ENCODE measurements around the gene RDH5. TPM values are rescaled to one million over a fixed set of nuclear protein-coding genes. Genes with fewer than 3 reads are reported as not detected.

RDH5 gene
- total RNA-seq, 1 experiment from 2014 or later = 5.1 TPM

DNA sequence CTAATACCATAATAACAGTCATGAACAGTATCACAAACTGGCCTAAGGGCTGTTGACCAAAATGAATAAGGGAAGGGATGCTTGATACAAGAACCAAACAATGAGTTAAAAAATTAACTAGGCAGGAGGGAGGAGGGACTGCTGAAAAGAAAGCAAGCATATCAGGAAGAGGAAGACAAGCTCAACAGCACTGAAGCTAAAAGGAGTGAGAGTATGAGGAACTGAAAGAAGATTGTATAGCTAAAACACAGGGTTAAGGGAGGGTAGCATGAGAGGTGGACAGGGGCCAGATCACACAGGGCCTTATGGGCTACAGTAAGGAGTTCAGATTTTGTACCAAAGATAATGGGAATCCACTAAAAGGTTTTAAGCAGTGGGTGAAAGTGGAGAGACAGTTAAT is 46.6 kb upstream of the RDH5 start:
- ATAC-seq (no peak), DNase-seq (no peak)
- Histone ChIP-seq H3K9me3 (ENCODE audit: low read length) (no peaks in the 10 kb centered on the region), H3K79me2 (ENCODE audit: low read length) (no peaks in the 10 kb centered on the region), H3K36me3 (ENCODE audit: low read depth, low read length) (no peaks in the 10 kb centered on the region), H3K4me2 (ENCODE audit: low read length) (no peak overlapping the region), H2AFZ (ENCODE audit: low read length) (no peak overlapping the region), H4K20me1 (ENCODE audit: low read length) (no peaks in the 10 kb centered on the region), H3K27me3 (ENCODE audit: low read length) (no peaks in the 10 kb centered on the region), H3K4me3 (ENCODE audit: low read length) (no peak overlapping the region), H3K4me1 (ENCODE audit: insufficient read depth, low read length) (no peaks in the 10 kb centered on the region), H3K9me2 (replicated peaks; ENCODE audit: low read length) (0 out of 2 replicates have a peak, but pooled peaks cover 3% of the 10 kb centered on the region), H3F3A (ENCODE audit: low read length, unreplicated experiment) (no peaks in the 10 kb centered on the region), H3K27ac (ENCODE audit: low read length) (no peak overlapping the region), H3K9ac (ENCODE audit: low read length) (no peak overlapping the region)
- TF ChIP-seq EZH2 (IDR thresholded peaks at IDR 0.05; ENCODE audit: low read length, unreplicated experiment) (no peak), EZH2phosphoT487 (IDR thresholded peaks at IDR 0.05; ENCODE audit: borderline replicate concordance, low read length) (no peak)
- TF ChIP-seq, protein P1, sequence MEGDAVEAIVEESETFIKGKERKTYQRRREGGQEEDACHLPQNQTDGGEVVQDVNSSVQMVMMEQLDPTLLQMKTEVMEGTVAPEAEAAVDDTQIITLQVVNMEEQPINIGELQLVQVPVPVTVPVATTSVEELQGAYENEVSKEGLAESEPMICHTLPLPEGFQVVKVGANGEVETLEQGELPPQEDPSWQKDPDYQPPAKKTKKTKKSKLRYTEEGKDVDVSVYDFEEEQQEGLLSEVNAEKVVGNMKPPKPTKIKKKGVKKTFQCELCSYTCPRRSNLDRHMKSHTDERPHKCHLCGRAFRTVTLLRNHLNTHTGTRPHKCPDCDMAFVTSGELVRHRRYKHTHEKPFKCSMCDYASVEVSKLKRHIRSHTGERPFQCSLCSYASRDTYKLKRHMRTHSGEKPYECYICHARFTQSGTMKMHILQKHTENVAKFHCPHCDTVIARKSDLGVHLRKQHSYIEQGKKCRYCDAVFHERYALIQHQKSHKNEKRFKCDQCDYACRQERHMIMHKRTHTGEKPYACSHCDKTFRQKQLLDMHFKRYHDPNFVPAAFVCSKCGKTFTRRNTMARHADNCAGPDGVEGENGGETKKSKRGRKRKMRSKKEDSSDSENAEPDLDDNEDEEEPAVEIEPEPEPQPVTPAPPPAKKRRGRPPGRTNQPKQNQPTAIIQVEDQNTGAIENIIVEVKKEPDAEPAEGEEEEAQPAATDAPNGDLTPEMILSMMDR (conservative IDR thresholded peaks at IDR 0.05; ENCODE audit: low read depth, low read length) = no peak
- no TSS peak for BruUV-seq (replicated peaks)
- ChIA-PET POLR2A (ENCODE audit: unreplicated experiment) (no interaction called here), CTCF (no interaction called here)
- intact Hi-C loops (cut with micrococcal nuclease) = no loop called here

DNA sequence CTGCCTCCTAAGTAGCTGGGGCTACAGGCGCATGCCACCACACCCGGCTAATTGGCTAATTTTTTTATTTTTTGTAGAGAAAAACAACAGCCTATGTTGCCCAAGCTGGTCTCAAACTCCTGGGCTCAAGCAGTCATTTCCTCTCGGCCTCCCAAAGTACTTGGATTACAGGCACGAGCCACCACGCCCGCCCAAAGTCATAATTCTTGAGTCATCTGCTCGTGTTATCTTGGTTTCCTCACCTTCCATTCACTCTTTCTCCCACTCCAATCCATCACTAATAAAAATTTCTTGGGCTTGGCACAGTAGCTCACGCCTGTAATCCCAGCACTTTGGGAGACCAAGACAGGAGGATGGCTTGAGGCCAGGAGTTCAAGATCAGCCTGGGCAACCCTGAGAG is 44.5 kb upstream of the RDH5 start:
- intact Hi-C loops (cut with micrococcal nuclease) = no loop called here
- H3K27me3 ChIP-seq (ENCODE audit: low read length) = no peaks in the 10 kb centered on the region
- no peak overlapping the region for H3K27ac ChIP-seq (ENCODE audit: low read length)
- ChIA-PET CTCF (interaction anchor here (0.5 kb wide), 1 partner anchor 42 kb away, joined by 4 read pairs; no protein-coding TSS in a partner anchor), POLR2A (ENCODE audit: unreplicated experiment) (no interaction called here)
- DNase-seq (no peak), ATAC-seq (no peak)
- H3K9ac ChIP-seq (ENCODE audit: low read length) = no peak overlapping the region
- H3K9me3 ChIP-seq (ENCODE audit: low read length) = no peaks in the 10 kb centered on the region
- H3K4me1 ChIP-seq (ENCODE audit: insufficient read depth, low read length) = no peaks in the 10 kb centered on the region
- no peaks in the 10 kb centered on the region for H3F3A ChIP-seq (ENCODE audit: low read length, unreplicated experiment)
- 0 out of 2 replicates have a peak, but pooled peaks cover 3% of the 10 kb centered on the region for H3K9me2 ChIP-seq (replicated peaks; ENCODE audit: low read length)
- H2AFZ ChIP-seq (ENCODE audit: low read length) = no peak overlapping the region
- H3K4me2 ChIP-seq (ENCODE audit: low read length) = no peak overlapping the region
- no peak overlapping the region for H3K4me3 ChIP-seq (ENCODE audit: low read length)
- no peaks in the 10 kb centered on the region for H3K36me3 ChIP-seq (ENCODE audit: low read depth, low read length)
- H3K79me2 ChIP-seq (ENCODE audit: low read length) = no peaks in the 10 kb centered on the region
- H4K20me1 ChIP-seq (ENCODE audit: low read length) = no peaks in the 10 kb centered on the region
- TF ChIP-seq, protein P1 (conservative IDR thresholded peaks at IDR 0.05; ENCODE audit: low read depth, low read length) = no peak
- no peak for TF ChIP-seq EZH2phosphoT487 (IDR thresholded peaks at IDR 0.05; ENCODE audit: borderline replicate concordance, low read length)
- no peak for TF ChIP-seq EZH2 (IDR thresholded peaks at IDR 0.05; ENCODE audit: low read length, unreplicated experiment)
- no TSS peak for BruUV-seq (replicated peaks)

DNA sequence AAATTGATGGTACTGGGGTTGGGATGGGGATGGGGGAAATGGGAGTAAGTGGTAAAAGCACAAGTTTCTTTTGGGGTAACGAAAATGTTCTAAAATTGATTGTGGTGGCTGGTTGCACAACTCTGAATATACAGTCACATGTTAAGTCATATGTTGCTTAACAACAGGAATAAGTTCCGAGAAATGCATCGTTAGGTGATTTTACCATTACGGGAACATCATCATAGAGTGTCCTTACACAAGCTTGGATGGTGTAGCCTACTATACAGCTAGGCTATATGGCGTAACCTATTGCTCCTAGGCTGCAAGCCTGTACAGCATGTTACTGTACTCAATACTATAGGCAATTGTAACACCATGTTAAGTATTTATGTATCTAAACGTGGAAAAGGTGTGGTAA is 43.5 kb upstream of the RDH5 start:
- Histone ChIP-seq H3K79me2 (ENCODE audit: low read length) (no peaks in the 10 kb centered on the region), H3K4me1 (ENCODE audit: insufficient read depth, low read length) (0 out of 2 replicates have a peak, but pooled peaks cover 6% of the 10 kb centered on the region), H3K27me3 (ENCODE audit: low read length) (no peaks in the 10 kb centered on the region), H3K4me3 (ENCODE audit: low read length) (no peak overlapping the region), H3K27ac (ENCODE audit: low read length) (no peak overlapping the region), H3K4me2 (ENCODE audit: low read length) (no peak overlapping the region), H3K9me2 (replicated peaks; ENCODE audit: low read length) (0 out of 2 replicates have a peak, but pooled peaks cover 3% of the 10 kb centered on the region), H3F3A (ENCODE audit: low read length, unreplicated experiment) (no peaks in the 10 kb centered on the region), H3K36me3 (ENCODE audit: low read depth, low read length) (no peaks in the 10 kb centered on the region), H2AFZ (ENCODE audit: low read length) (no peak overlapping the region), H3K9me3 (ENCODE audit: low read length) (no peaks in the 10 kb centered on the region), H4K20me1 (ENCODE audit: low read length) (no peaks in the 10 kb centered on the region), H3K9ac (ENCODE audit: low read length) (no peak overlapping the region)
- TF ChIP-seq EZH2phosphoT487 (IDR thresholded peaks at IDR 0.05; ENCODE audit: borderline replicate concordance, low read length) (no peak), EZH2 (IDR thresholded peaks at IDR 0.05; ENCODE audit: low read length, unreplicated experiment) (no peak)
- TF ChIP-seq, protein P1 (conservative IDR thresholded peaks at IDR 0.05; ENCODE audit: low read depth, low read length) = no peak
- ATAC-seq (no peak), DNase-seq (no peak)
- BruUV-seq (replicated peaks) = no TSS peak
- intact Hi-C loops (cut with micrococcal nuclease) = no loop called here
- ChIA-PET CTCF (no interaction called here), POLR2A (ENCODE audit: unreplicated experiment) (no interaction called here)

Measured in PC-3 (cell line).